Type B pancreatic cell (in vitro differentiated cells): ENCODE measurements around the gene LPA. TPM values are rescaled to one million over a fixed set of nuclear protein-coding genes. Genes with fewer than 3 reads are reported as not detected.
"Not testable (repeated sequence)": the region's sequence is repeated elsewhere in the genome, so short reads cannot be mapped to it uniquely, and the experiment has no call there.

Source experiments
- DNase-seq: peaks from one replicate; pipeline ENCODE4 v3.0.0; 2021; ENCODE audit warnings: mixed read lengths; ENCODE audit not compliant: unreplicated experiment; ENCODE audit errors: extremely low spot score
- H3K27ac Mint-ChIP-seq: 2 replicates; pipeline ENCODE4 v1.8.0; 2021; ENCODE audit warnings: mild to moderate bottlenecking, mixed read lengths
- H3K27me3 Mint-ChIP-seq: 2 replicates; pipeline ENCODE4 v1.8.0; 2021; ENCODE audit warnings: mixed read lengths
- H3K36me3 Mint-ChIP-seq: 2 replicates; pipeline ENCODE4 v1.8.0; 2021; ENCODE audit warnings: mixed read lengths
- H3K4me1 Mint-ChIP-seq: one replicate; pipeline ENCODE4 v1.8.0; 2021; ENCODE audit warnings: mixed read lengths; ENCODE audit not compliant: unreplicated experiment
- H3K4me3 Mint-ChIP-seq: 2 replicates; pipeline ENCODE4 v1.8.0; 2021; ENCODE audit warnings: mild to moderate bottlenecking, mixed read lengths
- H3K9me3 Mint-ChIP-seq: 2 replicates; pipeline ENCODE4 v1.8.0; 2021; ENCODE audit warnings: mixed read lengths
- total RNA-seq: library from RNA; stranded (reverse); gene quantifications from 2 replicates; pipeline ENCODE4 v1.2.1, GENCODE V29; 2021; ENCODE audit warnings: low replicate concordance
- TF ChIP-seq, protein P1 (sequence below): fragments of 200-600 bp; sonication (generic); conservative IDR thresholded peaks from 2 replicates; pipeline ENCODE4 v1.5.0; 2021; ENCODE audit warnings: antibody characterized with exemption, mild to moderate bottlenecking

LPA gene
- total RNA-seq, 1 donor from 2014 or later, result 0.56 TPM

DNA sequence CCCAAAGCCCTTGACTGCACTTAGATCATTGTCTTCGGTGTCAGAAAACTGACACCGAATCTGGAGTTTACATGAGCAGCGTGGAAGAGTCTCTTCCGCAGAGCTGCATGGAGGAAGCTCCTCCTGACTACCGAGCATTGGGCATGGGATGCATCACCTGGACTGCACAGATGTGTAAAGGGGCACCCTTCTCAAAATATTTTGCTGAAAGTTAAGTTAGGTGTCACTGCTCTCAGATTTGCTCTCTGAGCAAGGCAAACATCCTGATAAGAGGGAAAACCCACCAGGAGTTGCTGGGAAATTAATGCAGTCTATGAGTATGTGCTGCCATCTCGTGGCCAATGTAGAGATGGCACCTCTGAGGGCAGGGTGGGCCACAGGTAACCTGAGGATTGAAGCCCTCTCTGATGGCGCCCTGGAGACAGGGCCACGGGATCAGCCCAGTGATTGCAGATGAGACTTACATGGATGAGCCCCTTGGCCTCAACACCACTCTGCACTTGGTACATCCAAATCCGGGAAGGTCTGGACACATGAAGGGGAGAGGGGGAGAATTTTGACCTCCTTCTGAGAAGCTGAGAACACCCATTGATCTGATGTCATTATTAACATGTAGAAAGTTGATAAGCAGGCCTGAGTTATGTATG, 129.9 kb downstream of the LPA start:
- H3K36me3 Mint-ChIP-seq, result no peaks in the 10 kb centered on the region
- H3K9me3 Mint-ChIP-seq, result no peaks in the 10 kb centered on the region

DNA sequence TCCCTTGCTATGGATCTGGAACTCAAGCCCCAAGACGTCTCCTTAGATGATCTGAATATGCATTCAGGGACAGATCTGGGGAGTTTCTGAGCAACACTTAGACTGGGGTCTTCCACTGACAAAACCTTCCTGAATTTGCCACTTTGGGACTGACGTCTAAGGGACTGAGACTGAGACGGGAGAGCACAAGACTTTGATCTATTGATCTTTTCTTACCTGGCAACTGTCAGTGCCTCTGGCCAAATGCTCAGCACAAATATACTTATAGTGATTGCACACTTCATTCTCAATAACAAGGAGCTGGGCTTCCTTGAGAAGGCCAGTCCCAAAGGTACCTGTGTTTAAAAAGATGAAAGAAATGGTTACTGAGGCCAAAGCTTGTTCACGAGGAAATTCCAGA, 131.8 kb downstream of the LPA start:
- TF ChIP-seq, protein P1, sequence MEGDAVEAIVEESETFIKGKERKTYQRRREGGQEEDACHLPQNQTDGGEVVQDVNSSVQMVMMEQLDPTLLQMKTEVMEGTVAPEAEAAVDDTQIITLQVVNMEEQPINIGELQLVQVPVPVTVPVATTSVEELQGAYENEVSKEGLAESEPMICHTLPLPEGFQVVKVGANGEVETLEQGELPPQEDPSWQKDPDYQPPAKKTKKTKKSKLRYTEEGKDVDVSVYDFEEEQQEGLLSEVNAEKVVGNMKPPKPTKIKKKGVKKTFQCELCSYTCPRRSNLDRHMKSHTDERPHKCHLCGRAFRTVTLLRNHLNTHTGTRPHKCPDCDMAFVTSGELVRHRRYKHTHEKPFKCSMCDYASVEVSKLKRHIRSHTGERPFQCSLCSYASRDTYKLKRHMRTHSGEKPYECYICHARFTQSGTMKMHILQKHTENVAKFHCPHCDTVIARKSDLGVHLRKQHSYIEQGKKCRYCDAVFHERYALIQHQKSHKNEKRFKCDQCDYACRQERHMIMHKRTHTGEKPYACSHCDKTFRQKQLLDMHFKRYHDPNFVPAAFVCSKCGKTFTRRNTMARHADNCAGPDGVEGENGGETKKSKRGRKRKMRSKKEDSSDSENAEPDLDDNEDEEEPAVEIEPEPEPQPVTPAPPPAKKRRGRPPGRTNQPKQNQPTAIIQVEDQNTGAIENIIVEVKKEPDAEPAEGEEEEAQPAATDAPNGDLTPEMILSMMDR, result no peak
- Mint-ChIP-seq H3K4me3 (no peak overlapping the region), H3K9me3 (peaks cover 2% of the 10 kb centered on the region), H3K27ac (no peak overlapping the region), H3K27me3 (peaks cover 9% of the 10 kb centered on the region), H3K4me1 (no peaks in the 10 kb centered on the region), H3K36me3 (no peaks in the 10 kb centered on the region)
- no peak for DNase-seq

More for the DNA sequence above, 129.9 kb downstream of the LPA start:
- Mint-ChIP-seq H3K27ac (no peak overlapping the region), H3K27me3 (peaks cover 15% of the 10 kb centered on the region), H3K4me3 (no peak overlapping the region), H3K4me1 (no peaks in the 10 kb centered on the region)
- TF ChIP-seq, protein P1, result peak; percentile 95
- DNase-seq, result peak; percentile 74

DNA sequence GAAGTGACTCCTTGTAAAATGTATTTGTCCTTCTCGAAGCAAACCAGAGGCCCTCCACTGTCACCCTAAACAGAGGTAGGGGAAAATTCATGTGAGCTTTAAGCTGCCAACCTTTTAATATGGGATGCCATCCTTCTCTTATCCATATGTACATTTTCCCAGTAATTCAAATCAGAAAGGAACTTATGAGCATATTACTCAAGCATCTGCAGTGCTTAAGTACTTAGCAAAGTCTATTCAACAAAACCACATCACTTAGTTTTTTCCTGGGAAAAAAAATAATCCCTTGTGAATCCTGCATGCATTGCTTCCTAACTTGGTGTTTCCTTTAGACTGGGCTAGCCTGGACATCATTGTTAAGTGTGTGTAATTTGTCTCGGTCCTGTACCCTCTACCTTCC, 132.2 kb downstream of the LPA start:
- DNase-seq, result no peak
- Mint-ChIP-seq H3K27ac (no peak overlapping the region), H3K36me3 (no peaks in the 10 kb centered on the region), H3K4me3 (no peak overlapping the region), H3K9me3 (peaks cover 4% of the 10 kb centered on the region), H3K27me3 (peaks cover 9% of the 10 kb centered on the region), H3K4me1 (no peaks in the 10 kb centered on the region)
- TF ChIP-seq, protein P1, result no peak

DNA sequence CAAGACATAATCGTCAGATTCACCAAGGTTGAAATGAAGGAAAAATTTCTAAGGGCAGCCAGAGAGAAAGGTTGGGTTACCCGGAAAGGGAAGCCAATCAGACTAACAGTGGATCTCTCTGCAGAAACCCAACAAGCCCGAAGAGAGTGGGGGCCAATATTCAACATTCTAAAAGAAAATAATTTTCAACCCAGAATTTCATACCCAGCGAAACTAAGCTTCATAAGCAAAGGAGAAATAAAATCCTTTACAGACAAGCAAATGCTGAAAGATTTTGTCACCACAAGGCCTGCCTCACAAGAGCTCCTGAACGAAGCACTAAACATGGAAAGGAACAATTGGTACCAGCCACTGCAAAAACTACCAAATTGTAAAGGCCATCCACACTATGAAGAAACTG, 134.6 kb downstream of the LPA start:
- not testable (repeated sequence) for H3K4me1 Mint-ChIP-seq, H3K36me3 Mint-ChIP-seq, DNase-seq, H3K4me3 Mint-ChIP-seq, H3K9me3 Mint-ChIP-seq, H3K27ac Mint-ChIP-seq
- peaks cover 16% of the 10 kb centered on the region for H3K27me3 Mint-ChIP-seq

DNA sequence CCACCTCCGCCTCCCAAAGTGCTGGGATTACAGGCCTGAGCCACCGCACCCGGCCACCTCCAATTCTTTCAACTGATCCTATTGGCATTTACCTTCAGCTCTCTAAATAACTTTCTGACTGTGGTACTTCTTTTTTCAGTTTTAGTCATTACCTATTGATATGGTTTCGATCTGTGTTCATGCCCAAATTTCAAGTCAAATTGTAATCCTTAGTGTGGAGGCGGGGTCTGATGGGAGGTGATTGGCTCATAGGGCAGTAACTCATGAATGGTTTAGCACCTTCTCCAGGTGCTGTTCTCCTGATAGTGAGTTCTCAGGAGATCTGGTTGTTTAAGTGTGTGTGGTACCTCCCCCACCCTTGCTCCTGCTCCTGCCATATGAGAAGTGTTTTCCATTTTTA, 140.9 kb downstream of the LPA start:
- H3K9me3 Mint-ChIP-seq, result peaks cover 4% of the 10 kb centered on the region
- DNase-seq, result no peak
- H3K27ac Mint-ChIP-seq, result no peak overlapping the region
- H3K36me3 Mint-ChIP-seq, result no peaks in the 10 kb centered on the region
- H3K27me3 Mint-ChIP-seq, result peaks cover 7% of the 10 kb centered on the region
- H3K4me3 Mint-ChIP-seq, result no peak overlapping the region
- H3K4me1 Mint-ChIP-seq, result peaks cover 6% of the 10 kb centered on the region
- TF ChIP-seq, protein P1, result no peak

DNA sequence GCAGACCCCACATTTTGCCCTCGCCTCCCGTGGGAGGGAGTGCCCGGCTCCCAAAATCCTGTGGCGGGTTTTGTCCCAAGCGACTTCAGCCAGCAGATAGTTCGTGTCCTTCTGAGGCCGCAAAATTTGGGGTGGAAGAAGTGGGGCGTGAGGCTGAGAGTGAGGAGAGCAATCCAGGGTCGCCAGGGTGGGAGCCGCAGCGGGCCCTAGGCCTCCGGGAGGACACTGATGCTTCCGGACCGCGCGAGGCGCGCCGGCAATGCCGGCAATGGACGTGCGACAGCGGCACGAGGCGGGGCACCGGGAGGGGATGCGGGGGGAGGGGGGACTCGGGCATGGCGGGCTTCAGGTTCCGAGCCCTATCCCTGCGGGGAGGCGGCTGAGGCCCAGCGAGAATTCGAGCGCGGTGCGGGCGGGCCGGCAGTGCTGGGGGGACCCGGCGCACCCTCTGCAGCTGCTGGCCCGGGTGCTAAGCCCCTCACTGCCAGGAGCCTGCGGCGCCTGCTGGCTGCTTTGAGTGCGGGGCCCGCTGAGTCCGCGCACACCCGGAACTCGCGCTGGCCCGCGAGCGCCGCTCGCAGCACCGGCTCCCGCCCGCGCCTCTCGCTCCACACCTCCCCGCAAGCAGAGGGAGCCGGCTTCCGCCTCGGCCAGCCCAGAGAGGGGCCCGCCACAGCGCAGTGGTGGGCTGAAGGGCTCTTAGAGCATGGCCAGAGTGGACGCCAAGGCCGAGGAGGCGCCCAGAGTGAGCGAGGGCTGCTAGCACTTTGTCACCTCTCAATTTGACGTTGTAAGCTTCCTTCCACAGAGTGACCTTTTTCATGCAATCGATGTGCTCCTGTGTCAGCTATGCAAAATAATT, 143.8 kb downstream of the LPA start:
- Mint-ChIP-seq H3K27me3 (no peaks in the 10 kb centered on the region), H3K27ac (peak overlapping the region; percentile 93), H3K9me3 (no peaks in the 10 kb centered on the region), H3K36me3 (no peaks in the 10 kb centered on the region), H3K4me1 (peaks cover 6% of the 10 kb centered on the region), H3K4me3 (peak overlapping the region; percentile 98)
- peak; percentile 88 for DNase-seq
- TF ChIP-seq, protein P1, result no peak
